HG02970 (cell line): Measurements from ENCODE around the gene RINL.
"Not testable (repeated sequence)": the region's sequence is repeated elsewhere in the genome, so short reads cannot be mapped to it uniquely, and the experiment has no call there.

Experiments used
- ATAC-seq: cut with Tn5 transposase; IDR thresholded peaks from one replicate; pipeline ENCODE4 v1.9.1; 2021; ENCODE audit warnings: mild to moderate bottlenecking, moderate library complexity, moderate number of reproducible peaks; ENCODE audit not compliant: unreplicated experiment, low FRiP score

The RINL gene

DNA sequence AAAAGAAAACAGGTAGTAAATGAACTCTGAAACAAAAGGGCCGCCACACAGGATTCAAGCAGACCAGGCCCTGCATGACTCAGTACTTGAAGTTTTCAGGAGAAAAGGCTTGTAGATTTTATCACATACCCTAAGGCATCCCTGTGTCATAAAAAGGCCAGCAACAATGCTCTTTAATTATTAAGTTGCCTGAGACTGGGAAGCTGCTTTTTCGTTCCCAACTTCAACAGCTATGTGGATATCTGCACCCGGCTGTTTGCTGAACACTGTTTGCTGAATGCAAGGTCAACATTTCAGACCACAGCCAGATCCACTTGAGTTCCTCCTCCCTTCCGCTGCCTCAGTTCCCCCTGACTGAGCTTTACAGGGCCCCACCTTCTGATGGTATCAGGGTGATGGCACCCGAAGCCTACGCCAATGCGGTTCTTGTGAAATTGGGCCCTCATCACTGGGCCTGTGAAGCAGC, 40.4 kb downstream of the RINL start:
- ATAC-seq, result no peak

DNA sequence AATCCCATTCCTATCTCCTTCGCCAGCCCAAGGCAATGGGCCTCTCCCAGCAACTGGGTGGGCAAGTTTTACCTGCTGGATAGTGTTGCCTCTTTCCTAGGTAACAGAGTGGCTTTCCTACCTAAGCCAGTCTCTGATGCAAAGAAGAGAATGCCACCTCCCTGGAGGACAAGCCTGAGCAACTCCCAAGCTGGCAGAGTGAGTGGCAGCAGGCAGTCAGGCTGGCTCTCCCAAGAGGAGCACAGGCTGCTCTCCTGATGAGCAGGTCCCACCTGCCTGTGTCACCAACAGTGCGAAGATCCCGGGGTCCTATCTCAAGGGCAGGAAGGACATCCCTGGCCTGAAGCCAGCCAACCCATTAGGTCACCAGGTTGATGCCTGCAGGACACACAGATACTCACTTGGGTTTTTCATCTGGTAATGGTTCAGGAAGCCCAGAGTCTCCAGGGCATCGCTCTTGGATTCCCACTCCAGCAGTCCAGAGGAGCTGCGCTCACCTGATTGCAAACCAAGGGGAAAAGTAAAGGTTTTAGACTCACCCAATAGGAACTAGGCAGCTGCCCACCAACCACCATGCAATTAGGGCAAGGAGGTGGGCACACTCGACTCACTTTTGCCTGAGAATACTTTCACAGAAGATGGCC, 41.0 kb downstream of the RINL start:
- no peak for ATAC-seq

DNA sequence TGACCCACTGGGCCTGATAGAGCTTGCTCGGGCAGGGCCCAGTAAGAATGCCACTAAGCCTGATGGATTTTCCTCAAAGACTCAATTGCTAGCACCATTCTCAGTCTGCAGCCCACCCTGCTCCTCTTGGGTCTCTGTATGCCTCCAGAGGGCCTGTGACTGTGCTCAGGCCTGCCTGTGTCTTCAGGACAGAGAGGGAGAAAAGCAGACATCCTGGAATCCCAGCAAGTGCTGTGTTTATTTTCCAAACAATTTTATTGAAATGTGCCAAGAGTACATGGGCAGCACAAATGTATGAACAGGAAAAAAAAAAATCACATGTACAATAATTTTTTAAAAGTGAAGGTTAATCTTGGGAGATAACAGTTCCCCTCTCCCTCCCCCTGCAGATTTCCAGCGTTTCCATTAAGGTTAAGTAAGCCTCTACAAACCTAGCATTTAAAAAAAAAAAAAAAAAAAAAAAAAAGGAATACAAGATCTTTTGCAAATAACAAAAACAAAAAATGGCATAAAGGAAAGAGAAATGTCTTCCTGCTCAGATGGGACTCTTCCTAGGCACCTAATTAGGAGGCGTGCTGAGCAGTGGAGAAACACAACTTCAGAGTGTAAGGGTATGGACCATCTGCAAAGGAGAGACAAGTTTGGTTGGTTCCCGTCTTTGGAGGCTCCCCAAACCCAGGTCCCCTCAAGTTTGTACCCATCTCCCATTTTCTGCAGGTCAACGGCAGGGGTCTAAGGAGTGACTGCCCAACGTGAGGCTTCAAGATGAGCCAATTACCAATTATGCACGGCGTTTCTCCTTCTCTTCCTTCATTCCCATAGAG, 41.7 kb downstream of the RINL start:
- ATAC-seq, result no peak

DNA sequence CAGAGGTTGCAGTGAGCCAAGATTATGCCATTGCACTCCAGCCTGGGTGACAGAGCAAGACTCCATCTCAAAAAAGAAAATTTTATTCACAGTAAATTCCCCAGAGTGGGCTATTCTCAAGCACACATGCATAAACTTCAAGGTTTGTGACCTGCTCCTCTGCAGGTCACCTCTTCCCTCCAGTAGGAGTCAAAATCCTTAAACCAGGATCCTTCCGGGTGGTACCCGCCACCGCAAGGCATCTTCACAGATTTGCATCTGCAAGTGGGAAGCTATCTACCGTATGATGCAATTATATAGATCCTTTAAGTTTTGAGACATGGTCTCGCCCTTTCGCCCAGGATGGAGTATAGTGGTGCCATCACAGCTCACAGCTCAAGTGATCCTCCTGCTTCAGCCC, 43.5 kb downstream of the RINL start:
- no peak for ATAC-seq

DNA sequence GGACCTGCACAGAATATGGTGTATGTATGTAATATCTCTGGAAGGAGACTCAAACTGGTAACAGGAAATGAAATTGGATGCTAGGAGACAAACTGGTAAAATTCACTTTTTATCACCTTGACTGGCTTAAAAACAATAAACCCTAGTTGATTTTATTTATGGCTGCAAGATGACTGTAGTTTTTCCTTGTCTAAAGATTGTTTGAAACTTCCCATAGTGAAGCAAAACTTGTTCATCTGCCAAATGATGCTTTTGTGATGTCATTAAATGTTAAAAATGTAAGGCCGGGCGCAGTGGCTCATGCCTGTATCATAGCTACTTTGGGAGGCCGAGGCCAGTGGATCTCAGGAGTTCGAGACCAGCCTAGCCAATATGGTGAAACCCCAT, 44.0 kb downstream of the RINL start:
- no peak for ATAC-seq

DNA sequence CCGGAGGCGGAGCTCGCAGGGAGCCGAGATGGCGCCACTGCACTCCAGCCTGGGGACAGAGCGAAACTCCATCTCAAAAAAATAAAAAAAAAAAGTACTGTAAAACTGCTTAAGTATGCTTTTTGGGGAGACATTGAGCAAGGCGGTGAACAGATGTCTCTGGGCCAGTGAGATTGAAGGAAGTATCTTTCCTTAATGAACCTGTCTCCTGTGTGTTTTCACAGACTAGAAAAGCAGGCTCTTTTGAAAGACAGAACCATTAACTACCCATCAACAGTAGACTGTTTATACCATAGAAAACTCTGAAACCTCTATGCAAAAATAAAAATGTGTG, 45.0 kb downstream of the RINL start:
- ATAC-seq, result no peak

DNA sequence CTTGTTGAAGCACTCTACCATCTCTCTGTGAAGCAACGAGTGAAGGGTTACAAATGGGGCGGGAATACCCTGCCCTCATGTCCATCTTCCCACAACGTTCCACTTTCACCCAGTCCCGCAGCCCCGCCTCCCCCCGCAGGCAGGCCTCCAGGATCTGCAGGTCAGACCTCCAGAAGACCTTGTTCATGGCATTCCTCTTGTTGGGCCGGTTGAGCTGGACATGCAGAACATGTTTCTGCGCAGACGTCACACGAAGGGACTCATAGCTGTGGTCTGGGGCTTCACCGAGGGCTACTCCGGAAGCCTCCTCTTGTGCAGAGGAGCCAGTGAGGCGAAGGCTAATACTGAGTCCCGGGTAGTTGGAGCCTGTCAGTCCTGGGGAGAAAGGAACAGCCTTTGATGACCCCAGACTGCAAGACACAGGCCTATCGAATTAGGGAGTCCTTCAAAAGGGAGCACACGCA, 46.9 kb downstream of the RINL start:
- peak; percentile 24 for ATAC-seq

DNA sequence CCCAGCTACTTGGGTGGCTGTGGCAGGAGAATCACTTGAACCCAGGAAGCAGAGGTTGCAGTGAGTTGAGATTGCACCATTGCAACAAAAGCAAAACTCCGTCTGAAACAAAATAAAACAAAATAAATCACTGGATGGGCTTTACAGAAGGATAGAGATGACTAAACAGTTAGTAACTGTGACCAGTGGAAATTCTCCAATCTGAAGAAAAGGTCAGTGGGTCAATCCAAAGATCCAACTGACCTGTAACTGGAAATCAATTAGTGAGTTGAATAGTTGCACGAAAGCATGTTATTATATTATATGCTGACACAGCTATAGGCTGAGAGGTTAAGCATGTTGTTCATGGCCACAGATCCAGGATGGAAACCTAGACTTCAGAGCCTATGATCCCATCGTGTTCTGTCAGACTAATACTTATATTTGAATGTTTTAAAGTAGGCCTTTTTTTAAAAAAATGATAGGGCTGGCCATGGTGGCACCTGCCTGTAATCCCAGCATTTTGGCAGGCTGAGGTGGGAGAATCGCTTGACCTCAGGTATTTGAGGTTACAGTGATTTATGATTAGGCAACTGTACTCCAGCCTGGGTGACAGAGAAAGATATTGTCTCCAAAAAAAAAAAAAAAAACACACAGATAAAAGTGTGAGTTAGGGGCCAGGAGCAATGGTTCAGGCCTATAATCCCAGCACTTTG, 47.9 kb downstream of the RINL start:
- no peak for ATAC-seq

DNA sequence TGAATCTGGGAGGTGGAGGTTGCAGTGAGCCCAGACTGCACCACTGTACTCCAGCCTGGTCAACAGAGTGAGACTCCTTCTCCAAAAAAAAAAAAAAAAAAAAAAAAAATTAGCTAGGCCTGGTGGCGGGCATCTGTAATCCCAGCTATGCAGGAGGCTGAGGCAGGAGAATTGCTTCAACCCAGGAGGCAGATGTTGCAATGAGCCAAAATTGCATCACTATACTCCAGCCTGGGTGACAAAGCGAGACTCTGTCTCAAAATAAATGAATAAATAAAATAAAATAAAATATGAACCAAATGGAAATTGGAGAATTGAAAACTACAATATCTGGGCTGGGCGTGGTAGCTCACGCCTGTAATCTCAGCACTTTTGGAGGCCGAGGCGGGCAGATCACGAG, 48.9 kb downstream of the RINL start:
- not testable (repeated sequence) for ATAC-seq

DNA sequence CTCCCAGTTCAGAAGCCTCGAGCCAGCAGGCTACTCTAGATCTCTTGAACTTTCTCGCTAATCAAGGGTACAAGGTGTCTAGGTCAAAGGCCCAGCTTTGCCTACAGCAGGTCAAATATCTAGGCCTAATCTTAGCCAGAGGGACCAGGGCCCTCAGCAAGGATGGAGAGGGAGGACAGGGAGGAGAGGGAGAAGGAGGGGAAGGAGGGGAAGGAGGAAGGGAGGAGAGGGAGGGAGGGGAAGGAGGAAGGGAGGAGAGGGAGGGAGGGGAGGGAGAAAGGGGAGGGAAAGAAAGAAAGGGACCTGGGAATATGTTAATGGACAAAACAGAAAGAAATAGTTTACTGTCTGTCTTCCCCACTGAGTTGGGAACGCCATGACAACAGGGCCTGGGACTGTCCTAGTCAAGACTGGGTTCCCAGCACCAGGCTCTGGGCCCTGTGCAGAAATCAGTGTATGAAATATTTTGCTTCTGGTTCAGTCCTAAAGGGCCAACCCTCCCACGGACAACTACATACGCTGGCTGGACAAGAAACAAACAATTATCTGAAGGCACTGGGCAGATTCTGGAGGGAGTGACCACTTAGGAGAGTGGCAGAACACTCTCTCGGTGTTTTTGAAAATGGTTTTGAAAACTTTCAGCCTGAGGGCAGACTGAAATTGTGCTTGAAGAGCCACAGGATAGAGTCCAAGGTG, 51.1 kb downstream of the RINL start:
- ATAC-seq, result no peak

DNA sequence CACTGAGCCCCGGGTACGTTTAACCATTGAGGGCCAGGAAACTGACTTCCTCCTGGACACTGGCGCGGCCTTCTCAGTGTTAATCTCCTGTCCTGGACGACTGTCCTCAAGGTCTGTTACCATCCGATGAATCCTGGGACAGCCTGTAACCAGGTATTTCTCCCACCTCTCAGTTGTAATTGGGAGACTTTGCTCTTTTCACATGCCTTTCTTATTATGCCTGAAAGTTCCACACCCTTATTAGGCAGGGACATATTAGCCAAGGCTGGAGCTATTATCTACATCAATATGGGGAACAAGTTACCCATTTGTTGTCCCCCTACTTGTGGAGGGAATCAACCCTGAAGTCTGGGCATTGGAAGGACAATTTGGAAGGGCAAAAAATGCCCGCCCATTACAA, 52.1 kb downstream of the RINL start:
- ATAC-seq, result not testable (repeated sequence)

DNA sequence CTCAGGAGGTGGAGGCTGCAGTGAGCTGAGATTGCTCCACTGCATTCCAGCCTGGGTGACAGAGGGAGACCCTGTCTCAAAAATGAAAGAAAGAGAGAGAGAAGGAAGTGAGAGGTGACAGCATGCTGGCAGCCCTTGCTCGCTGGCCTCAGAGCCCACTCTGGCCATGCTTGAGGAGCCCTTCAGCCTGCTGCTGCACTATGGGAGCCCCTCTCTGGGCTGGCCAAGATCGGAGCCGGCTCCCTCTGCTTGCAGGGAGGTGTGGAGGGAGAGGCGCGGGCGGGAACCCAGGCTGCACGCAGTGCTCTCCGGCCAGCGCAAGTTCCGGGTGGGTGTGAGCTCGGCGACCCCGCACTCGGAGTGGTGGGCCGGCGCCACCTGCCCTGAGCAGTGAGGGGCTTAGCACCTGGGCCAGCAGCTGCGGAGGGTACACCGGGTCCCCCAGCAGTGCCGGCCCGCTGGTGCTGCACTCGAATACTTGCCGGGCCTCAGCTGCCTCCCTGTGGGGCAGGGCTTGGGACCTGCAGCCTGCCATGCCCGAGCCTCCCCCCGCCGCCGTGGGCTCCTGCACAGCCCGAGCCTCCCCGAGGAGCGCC, 56.7 kb downstream of the RINL start:
- not testable (repeated sequence) for ATAC-seq

DNA sequence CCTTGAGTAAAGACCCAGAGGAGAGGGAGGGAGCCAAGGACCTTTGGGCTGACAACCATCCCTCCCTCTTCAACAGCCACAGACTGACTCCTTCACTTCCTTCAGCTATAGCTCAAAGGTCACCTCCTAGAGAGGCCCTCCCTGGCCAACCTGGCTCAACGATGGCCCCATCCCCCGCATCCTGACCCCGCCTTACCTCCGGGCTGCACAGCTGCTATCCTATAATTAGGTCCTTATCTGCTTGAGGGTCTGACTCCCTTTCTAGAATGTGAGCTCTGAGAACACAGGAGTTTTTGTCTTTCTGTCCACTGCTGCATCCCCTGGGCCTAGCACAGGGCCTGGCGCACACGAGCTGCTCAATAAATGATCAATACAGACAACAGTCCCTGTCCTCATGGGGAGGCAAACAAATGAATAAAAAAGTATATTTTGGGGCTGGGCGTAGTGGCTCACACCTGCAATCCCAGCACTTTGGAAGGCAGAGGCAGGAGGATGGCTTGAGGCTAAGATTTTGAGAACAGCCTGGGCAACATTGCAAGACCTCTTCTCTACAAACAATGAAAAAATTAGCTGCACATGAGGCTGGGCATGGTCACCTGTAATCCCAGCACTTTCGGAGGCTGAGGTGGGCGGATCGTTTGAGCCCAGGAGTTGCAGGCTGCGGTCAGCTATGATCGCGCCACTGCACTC, 58.7 kb downstream of the RINL start:
- ATAC-seq, result no peak
